Muscle of arm (tissue), 12 donors: Measurements from ENCODE around the gene DLG1. TPM values are rescaled to one million over a fixed set of nuclear protein-coding genes. Genes with fewer than 3 reads are reported as not detected.

Source experiments
- DNase-seq: peaks from one replicate; pipeline ENCODE4 v3.0.0-alpha.2; 2013
- polyA plus RNA-seq, 12 donors: library from polyadenylated mRNA; unstranded; fragments of 120-200 nt; gene quantifications; one replicate each; pipeline ENCODE4 v1.2.1, GENCODE V29; 2013; ENCODE audit not compliant: insufficient read length in 12 of 12

Gene DLG1
- polyA plus RNA-seq, 12 donors = 40.4 to 78.4 (median 49.9) TPM; not detected in 1

DNA sequence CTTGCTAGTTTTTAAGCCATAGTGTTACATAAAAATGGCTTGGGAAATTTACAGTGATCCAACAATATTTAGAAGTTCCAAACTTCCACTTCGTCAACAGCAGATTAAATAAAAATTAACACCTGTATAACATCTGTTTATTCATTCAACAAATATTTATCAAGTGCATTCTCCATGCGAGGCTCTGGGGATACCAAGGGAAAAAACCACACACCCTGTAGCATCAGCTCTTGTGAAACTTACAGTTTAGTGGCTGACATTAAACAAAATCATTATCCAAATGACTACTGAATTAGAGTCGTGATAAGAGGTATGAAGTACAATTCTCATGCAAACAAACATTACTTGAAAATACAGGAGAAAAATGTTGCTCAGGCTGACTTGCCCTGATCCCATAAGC, 122.9 kb downstream of the DLG1 start:
- no peak for DNase-seq

DNA sequence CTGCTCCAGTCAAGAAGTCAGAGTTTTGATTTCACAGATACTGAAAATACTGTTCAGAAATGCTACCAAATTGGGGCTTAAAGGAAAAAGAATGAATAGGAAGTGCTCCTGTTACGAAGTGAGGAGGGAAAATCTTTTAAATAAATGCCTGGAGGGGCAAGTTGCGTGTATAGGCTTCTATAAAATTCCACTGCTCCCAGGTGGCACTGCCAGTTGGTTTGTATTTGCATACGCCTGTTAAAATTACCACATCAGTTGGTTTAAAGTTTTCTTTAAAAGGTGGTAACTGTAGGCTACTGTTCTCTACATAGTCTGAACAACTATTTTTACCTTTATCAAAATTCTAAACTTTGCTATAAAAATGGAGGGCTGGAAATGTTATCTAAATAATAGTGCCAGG, 123.5 kb downstream of the DLG1 start:
- no peak for DNase-seq

DNA sequence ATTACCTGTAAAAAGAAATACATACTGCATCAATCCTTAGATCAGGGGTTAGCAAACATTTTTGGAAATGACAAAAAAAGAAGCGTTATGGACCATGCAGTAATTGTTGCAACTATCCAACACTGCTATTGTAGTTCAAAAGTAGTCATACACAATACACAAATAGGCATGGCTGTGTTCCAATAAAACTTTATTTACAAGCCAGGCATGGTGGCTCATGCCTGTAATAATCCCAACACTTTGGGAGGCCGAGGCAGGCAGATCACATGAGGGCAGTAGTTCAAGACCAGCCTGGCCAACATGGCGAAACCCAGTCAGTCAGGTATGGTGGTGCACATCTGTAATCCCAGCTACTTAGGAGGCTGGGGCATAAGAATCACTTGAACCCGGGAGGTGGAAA, 124.8 kb downstream of the DLG1 start:
- DNase-seq = no peak

DNA sequence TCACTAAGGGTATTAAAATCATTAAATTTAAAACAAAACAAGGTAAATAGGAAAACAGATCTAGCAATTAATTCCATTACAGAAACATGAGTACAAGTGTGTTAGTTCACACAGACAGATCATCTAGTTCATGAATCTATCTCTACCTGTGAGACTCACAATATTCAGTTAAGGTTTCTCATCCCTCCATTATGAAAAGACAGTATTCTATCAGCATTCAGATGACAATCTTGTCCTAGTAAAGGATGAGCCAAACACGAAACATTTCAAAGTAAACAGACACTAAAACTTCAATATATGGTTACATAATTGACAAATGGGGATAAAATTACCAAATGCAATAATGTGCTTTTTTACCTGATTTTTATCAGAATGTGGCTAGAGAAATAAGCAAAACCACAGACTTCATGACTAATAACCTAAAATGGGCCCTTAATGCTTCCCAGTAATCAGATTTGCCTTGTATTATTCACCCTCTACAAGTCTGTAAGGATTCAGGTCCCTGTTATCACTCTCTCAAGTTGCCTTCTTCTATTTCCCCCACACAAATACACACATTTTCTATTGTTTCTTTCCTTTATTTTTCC, 126.8 kb downstream of the DLG1 start:
- DNase-seq = no peak

DNA sequence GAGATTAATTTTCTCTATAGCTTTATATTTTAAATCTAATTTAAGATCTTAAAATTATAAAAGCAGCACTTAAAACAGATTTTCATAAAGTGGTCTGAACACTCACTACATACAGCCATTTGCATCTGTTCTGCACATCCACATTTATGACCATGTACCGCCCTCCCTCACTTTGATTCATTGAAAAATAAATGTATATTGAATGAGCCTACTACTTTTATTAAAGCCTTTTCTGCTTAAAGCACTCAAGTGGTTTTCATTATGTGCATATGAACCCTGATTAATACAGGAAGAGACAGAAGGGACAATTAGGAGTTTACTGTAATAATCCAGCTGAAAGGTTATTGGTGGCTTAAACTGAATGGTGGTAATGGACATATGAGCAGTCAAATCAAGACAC, 129.4 kb downstream of the DLG1 start:
- peak; percentile 29 for DNase-seq

DNA sequence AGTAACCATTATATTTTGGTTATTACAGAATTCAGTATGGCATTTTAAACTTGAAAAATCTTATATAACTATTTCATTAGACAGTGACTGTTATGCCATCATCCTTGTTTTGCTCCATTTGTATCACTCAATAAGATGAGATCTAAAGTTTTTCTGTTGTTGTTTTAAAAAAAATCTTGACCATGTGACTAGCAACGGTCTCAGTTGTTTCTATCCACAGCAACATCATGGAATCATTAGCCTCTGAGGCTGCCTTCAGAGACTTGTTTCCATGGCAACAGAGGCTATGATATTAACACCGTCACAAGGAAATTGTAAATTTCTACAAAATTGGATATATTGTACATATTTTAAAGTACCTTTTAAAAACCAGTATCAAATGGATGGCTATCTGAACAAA, 129.8 kb downstream of the DLG1 start:
- DNase-seq = peak; percentile 87

DNA sequence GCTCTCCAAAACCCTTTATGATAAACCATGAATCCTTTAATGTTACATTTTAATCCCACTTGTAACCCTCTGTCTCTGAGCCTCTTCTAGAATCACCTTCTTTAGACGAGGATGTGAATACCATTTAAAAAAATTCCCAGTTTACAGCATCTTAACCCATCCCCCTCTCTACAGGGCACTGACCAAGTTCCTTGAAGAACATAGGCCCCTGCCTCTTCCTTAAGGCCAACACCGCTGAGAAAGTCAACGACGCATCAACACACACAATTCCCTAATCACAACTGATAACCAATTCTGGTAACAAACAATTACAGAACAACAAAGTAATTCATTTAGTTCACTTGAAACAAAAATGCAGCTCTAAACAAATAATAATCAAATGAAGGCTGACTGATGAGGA, 130.3 kb downstream of the DLG1 start:
- peak; percentile 7 for DNase-seq

DNA sequence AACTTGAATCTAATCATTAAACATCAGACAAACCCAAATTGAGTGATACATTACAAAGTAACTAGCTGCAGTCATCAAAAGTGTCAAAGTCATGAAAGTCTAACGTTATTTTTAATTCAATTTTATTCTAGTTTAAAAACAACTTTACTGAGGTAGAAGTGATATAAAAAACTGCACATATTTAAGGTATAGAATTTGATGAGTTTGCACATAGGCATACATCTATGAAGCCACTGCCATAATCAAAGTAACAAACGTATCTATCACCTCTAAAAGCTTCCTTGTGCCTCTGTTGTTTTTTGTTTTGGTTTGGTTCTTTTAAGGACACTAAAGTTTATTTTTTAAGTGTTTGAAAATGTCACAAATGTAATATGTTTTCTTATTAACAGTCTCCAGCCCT, 130.9 kb downstream of the DLG1 start:
- DNase-seq = no peak

DNA sequence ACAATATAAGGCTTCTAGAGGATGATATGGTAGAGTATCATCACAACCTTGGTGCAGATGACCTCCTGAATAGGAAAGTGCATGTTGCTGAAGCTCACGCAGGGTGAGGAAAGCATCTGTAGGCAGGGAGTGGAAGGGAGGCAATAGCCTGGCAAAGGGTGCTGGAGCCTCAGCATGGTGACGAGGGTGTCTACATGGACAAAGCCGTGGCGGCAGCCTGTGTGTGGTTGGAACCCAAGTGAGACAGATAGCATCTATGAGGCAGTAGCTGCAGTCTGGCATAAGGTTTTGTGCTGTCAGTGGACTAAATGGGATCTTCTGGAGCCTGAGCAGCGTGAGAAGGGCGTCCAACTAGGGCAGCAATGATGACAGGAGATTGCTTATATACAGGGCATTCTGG, 132.5 kb downstream of the DLG1 start:
- DNase-seq = no peak

DNA sequence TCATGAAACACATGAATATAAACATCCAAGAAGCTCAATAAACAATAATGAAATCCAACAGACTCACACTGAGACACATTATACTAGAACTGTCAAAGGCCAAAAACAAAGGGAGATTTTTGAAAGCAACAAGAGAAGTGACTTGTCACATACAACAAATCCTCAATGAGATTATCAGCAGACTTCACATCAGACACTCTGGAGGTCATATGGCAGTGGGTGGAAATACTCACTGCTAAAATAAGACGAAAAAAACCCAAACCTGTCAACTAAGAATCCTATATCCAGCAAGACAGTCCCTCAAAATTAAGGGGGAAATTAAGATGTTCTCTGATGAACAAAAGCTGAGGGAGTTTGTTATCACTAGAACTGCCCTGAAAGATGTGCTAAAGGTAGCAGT, 143.4 kb downstream of the DLG1 start:
- no peak for DNase-seq

DNA sequence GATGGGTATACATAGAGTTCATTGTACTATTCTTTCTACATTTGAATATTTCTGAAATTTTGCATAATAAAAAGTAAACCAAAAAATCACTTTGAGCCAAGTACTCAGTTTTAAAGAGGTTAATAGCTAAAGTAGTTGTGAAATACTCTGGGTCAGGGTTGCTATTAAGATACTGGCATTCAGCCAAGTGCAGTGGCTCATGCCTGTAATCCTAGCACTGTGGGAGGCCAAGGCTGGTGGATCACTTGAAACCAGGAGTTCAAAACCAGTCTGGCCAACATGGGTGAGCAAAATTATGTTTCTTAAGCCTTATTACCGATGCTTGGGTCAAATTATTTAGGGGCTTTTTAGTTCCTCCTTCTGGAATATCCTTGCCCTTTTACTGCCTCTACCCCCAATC, 146.8 kb downstream of the DLG1 start:
- DNase-seq = no peak

DNA sequence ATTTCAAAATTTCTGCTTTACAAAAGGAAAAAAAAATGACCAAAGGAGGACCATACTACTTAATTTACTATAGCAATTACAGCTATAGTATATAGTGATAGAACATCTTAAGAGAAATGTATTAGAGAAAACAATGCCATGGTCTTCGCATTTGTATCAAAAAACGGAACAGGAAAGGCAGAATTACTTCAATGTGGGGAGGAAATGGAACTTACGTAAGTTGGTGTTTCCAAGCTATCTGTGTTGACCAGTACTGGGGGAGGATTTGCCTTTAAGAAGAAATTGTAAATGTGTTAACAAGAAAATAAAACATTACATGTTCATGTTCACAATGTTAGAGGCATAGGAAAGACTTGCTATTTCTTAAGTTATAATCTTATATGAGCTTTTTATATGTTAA, 148.9 kb downstream of the DLG1 start:
- DNase-seq = no peak

DNA sequence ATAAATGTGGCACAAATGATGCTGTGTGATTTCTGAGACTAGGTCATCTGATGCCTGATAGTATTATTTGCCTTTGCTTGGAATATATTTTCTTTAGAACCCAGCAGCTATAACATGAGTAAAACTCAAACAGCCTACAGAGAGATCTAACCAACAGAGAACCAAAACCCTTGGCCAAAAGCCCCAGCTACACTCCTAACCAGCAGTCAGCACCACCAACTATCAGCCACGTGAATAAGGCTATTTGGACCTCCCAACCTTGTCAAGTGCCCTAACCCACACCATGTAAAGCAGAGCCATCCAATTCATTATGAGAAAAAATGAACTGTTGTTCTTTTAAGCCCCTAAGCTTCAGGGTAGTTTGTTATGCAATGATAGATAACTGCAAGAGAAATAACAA, 154.2 kb downstream of the DLG1 start:
- DNase-seq = no peak

DNA sequence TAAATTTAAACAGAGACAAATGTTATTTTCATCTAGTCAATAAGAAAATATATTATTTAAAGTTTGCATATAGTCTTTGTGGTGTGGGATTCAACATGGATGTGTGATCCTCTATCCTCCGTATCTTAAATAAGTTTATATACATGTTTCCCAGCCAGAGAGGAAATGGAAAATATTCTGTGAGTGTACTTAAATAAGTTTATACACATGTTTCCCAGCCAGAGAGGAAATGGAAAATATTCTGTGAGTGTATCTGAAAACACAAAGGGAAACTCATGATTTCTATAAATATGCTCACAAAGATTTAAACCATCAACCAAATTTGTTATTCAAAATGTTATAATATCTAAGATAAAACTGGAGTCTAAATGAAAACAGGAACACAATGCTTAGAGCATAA, 158.8 kb downstream of the DLG1 start:
- no peak for DNase-seq

DNA sequence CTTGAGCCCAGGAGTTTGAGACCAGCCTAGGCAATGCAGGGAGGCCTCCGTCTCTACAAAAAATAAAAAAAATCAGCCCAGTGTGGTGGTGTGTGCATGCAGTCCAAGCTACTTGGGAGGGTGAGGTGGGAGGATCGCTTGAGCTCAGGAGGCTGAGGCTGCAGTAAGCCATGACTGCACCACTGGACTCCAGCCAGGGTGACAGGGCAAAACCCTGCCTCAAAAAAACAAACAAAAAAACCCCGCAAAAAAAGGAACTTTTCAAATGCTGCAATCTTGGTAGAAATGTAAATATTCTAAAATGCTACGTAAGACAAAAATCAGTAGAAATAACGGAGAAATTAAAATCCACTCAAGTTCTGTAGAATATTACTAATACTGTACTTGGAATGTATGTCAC, 160.7 kb downstream of the DLG1 start:
- no peak for DNase-seq

DNA sequence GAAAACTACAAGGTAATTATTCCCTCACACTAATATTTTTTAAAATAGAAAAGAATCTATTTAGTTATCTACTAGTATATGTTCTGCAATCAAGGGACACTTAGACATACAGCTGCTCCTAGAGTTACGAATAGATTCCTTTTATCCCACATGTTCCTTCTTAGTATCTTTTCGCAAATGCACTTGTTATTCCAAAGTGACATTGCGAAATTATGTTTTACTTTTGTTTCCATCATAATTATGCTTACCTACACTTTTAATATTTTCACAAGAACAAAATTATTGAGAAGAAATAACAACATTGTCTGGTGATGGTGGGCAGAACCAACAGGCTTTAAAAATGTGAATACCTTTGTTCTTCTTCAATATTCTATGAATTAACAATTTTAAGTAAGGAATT, 161.7 kb downstream of the DLG1 start:
- no peak for DNase-seq

DNA sequence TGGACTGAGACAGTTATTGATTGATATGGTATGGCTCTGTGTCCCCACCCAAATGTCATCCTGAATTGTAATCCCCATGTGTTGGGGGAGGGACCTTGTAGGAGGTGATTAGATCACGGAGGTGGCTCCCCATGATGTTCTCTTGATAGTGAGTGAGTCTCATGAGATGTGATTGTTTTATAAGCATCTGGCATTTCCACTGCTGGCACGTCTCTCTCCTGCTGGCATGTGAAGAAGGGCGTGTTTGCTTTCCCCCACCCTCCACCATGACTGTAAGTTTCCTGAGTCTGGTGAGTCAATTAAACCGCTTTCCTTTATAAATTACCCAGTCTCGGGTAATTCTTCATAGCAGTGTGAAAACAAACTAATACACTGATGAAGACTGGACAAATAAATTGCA, 163.2 kb downstream of the DLG1 start:
- DNase-seq = no peak

DNA sequence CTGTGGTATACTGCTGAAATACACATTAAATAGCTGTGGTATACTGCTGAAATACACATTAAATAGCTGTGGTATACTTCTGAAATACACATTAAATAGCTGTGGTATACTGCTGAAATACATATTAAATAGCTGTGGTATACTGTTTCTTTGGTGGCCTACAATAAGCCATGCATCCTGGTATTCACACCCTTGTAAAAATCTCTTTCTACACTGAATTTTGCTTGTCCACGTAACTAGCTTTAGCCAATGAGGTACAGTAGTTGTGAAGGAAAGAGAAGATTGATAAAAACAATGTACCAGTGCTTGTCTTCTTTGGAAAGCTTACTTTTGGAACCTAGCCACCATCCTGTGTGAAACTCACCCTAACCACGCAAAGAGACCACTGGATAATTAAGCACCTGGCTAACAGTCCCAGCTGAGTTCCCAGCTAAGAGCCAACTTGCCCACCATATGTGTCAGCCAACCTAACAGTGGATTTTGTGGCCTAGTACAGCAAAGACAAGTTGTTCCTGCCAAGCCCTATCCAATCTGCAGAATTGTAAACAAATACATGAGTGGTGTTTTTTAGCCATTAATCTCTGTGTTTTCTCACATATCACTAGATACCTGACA, 165.4 kb downstream of the DLG1 start:
- no peak for DNase-seq

DNA sequence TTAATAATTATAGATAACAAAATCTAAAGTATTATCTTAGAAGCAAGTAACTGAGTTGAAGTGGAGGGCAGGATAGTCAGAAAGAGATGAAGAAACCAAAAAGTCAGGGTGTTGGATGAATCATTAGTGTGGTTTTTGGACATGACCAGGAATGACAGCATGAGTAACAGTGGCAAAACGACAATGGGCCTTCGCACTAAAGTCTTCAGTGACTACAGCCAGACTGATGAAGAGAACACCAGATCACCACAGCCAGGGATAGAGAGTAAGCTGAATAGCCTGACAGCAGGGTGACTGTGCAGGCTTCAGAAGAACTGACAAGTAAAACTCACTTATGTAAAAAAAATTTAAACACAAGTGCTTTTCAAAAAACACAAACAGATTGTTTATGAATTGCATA, 172.8 kb downstream of the DLG1 start:
- no peak for DNase-seq

DNA sequence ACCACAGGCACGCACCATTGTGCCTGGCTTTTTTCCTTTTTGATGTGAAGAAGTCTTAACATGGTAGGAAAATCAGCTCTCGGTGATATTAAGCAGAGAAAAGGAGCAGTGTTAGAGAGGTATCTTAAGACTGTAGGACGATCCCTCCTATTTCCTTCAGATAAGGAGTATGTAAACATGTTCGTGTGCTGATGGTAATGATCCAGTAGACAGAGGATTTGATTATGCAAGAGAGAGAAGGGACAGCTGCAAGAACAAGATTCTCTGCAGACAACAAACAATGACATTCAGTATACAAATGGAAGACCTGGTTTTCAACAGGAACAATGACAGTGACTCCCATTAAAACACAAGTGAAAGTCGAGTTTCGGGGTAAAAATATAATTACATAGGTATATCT, 173.7 kb downstream of the DLG1 start:
- no peak for DNase-seq

DNA sequence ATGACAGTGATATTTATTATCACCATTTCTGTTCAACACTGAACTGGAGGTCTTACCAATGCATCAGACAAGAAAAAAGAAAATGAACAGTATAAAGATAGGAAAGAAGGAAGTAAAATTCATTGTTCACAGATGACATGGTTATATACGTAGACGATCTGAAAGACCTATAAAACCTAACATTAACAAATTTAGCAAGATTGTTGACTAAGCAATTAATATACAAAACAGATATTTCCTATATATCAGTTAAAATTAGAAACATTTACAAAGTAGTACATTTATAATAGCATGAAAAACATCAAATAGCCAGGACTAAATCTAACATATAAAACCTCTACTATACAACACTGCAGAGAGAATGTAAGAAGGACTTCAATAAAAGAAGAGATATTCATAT, 176.0 kb downstream of the DLG1 start:
- no peak for DNase-seq

DNA sequence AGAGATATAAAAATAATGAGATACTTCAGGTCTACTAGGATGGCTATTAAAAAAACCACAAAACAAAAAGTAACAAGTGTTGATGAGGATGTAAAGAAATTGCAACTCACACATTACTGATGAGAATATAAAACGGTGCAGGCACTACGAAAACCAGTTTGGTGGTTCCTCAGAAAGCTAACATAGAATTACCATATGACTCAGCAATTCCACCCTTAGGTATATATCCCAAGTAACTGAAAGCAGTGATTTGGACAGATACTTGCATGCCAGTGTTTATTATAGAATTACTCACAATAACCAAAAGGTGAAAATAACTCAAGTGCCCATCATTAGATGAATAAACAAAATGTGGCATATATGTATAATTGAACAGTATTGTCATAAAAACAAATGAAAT, 181.3 kb downstream of the DLG1 start:
- DNase-seq = no peak

DNA sequence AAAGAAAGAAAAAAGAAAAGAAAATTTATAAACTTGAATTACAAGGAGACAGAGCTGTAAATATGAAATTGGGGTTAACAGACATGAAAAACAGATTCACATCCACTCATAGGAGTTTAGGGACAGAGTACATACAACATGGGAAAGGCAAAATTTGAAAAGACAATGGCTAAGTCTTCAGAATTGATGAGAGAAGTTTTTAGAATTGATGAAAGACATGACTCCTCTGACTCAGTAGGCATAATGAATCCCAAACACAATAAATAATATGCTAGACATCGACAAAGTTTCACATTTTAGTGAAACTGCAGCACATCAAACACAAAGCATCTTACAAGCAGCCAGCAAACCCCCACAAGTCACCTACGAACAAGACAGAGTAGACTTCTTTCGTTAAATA, 184.4 kb downstream of the DLG1 start:
- no peak for DNase-seq

DNA sequence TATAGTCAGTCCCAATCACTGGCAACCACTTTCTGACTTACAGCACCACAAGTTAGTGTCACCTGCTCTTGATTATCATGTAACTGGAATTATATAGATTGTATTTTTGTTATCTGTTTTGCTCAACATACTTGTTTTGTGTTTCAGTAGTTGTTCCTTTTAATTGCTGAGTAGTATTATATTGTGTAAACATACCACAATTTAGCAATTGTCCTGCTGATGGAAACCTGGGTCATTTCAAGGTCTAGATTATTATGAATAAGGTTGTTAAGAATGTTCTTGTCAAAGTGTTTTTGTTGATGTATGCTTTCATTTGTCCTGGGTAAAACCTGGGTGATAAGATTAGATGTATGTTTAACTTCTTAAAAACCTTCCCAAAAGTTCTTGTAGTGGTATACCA, 186.7 kb downstream of the DLG1 start:
- DNase-seq = no peak

DNA sequence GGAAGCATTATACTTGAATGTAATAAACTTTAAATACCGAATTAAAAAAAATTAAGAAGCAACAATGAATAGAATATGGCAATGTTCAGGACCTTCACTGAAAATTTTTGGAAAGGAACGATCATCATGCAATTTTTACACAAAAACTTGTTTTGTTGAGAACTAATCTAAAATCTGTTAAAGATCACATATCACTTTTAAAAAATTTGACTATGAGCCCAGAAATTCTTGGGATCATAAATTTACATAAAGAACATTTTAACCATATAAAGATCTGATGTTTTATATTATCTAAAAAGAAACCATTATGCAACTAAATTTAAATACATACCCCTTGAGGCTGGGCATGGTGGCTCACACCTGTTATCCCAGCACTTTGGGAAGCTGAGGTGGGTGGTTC, 192.6 kb downstream of the DLG1 start:
- no peak for DNase-seq
